Activated CD8-positive, alpha-beta memory T cell treated with anti-CD3 and anti-CD28 coated beads, Interleukin-2, amount 50 U/mL, for 48 hours (primary cell): Measurements from ENCODE around the gene CCDC15.

Experiments used
- DNase-seq: peaks from one replicate; pipeline ENCODE4 v3.0.0-alpha.2; 2020

Gene CCDC15, protein sequence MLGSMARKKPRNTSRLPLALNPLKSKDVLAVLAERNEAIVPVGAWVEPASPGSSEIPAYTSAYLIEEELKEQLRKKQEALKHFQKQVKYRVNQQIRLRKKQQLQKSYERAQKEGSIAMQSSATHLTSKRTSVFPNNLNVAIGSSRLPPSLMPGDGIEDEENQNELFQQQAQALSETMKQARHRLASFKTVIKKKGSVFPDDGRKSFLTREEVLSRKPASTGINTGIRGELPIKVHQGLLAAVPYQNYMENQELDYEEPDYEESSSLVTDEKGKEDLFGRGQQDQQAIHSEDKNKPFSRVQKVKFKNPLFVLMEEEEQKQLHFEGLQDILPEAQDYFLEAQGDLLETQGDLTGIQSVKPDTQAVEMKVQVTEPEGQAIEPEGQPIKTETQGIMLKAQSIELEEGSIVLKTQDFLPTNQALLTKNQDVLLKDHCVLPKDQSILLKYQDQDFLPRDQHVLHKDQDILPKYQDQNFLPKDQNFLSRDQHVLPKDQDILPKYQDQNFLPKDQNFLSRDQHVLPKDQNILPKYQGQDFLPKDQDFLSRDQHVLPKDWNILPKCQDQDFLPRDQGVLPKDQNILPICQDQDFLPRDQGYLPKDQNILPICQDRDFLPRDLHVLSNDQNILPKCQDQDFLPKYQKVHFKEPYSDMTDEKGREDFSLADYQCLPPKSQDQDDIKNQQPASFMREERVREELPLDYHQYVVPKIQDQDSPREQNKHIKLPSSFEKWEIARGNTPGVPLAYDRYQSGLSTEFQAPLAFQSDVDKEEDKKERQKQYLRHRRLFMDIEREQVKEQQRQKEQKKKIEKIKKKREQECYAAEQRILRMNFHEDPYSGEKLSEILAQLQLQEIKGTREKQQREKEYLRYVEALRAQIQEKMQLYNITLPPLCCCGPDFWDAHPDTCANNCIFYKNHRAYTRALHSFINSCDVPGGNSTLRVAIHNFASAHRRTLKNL

DNA sequence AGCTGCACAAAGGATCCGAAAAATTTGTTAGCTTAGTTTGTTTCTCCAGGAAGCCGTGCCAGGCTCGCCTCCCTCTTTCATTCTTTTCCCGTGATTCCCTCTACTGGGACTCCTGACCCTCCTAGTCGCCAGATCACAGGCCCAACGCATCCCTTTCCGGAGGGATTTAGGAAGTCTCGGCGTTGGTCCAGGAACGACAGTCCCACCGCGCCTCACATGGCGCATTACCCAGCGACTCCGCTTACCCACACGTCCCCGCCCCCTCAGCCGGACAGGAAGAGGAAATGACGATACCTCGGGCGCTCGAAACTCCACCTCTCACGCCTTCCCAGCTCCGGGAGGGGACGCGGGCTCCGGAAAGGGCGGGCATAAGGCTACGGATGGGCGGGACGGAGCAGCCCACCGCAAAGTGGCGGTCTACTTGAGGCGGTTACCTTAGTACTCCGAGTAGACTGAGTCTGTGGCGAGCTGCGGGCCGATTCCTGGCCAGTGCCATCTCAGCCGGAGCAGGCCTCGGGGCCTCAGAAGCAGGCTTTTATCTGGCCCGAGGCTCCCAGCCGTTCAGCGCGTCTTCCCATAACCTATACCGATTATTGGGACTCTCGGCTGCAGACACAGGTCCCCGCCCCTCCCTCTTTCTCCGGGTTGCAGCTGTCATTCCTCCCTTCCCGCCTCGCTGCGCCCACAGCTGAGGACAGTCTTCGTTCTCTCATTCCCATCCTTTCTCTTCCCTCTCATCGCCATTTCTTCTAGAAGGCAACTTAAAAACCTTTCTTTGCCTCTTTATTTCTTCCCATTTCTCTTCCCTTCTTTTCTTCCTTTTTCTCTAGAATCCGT, at the start of gene CCDC15:
Gene CCDC15, plus strand, starts transcription at position 450 of the 837 bp plus-strand sequence. CDS start 531 bp downstream, outside the sequence.
- peak; percentile 95 for DNase-seq

DNA sequence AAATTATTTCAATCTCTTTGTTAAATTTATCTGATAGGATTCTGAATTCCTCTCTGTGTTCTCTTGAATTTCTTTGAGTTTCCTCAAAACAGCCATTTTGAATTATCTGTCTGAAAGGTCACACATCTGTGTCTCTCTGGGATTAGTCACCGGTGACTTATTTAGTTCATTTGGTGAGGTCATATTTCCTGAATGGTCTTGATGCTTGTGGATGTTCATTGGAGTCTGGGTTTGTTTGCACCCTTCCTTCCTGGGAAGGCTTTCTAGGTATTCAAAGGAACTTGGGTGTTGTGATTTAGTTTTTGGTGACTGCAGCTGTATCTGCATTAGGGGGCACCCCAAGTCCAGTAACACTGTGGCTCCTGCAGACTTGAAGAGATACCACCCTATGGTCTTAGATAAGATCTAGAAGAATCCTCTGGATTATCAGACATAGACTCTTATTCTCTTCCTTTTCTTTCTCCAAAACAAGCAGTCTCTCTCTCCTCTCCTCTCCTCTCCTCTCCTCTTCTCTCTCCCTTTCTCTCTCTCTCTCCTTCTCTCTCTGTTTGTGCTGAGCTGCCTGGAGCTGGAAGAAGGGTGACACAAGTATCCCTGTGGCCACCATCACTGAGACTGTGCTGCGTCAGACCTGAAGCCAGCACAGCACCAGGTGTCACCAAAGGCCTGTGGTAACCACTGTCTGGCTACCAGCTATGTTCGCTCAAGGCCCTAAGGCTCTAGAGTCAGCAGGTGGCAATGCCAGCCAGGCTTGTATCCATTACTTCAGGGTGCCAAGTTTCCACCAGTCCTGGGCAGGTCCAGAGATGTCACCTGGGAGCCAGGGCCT, 38.2 kb upstream of the CCDC15 start:
- no peak for DNase-seq

DNA sequence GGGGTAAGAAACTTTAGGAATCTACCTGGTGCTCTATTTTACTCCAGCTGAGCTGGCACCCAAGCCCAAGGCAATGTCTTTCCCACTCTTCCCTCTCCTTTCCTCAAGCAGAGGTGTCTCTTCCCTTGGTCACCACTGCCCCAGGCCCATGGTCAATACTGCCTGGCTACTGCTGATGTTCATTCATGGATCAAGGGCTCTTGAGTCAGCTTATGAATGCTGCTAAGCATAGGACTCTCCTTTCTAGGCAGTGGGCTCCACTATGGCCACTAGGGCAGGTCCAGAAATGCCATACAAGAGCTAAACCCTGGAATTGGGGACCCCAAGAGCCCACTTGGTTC, 37.7 kb upstream of the CCDC15 start:
- no peak for DNase-seq

DNA sequence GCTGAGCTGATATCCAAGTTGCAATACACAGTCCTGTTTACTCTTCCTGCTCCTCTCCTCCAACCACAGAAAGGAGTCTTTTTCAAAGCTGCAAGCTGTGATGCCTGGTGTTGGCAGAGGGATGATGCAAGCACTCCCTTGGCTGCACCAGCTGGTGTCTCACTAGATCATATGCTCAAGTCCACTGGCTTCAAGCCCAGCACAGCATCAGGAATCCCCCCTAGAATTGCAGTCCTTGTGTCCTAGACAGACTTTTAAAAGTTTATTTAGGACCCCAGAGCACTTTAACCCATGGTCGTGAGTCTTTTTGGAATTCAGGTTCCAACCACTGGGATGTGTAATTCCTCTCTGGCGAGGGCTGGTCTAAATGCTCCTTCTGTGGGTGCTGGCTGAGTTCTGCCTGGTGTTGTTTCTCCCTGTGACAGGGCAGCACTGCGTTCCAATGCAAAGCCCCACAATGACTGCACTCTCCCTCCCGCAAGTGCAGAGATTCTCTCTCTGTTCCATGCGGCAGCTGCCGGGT, 36.8 kb upstream of the CCDC15 start:
- no peak for DNase-seq

DNA sequence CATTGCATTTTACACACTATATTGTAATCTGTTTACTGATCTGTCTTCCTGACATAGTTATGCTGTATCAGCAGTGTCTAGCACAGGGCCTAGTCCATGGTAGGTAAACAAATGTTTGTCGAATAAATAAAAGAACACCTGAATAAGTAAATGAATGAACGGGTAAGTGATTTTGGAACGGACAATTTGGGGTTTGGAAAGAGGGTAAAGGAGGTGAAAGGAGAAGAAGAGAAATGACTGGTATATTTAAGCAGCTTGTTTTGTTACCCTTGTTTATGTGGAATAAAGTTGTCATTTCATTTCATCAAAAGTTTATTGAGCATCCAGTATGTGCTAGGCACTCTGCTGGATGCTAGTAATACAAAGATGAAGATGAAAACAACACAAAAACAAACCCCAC, 35.1 kb upstream of the CCDC15 start, which contains the start of gene HEPN1:
Gene HEPN1, plus strand, starts transcription at position 301 of the 400 bp plus-strand sequence.
- DNase-seq = no peak

DNA sequence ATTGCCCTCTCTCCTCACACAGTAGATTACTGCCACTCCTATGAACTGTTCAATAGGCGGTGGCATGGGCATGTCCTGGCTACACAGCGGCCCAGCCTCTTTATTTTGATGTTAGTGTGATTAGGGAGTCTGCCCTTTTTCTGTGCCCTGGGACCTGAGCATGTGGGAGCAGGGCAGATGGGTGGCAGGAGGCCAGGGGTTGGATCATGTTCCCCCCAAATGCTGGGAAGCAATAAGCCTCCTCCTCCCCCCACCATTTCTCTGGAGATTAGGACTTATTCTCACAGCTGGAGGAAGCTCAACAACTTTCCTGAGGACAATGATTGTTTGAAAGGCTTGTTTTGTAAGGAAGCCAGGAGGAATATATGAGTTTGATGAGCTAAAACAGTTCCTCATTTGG, 34.1 kb upstream of the CCDC15 start:
- DNase-seq = no peak

DNA sequence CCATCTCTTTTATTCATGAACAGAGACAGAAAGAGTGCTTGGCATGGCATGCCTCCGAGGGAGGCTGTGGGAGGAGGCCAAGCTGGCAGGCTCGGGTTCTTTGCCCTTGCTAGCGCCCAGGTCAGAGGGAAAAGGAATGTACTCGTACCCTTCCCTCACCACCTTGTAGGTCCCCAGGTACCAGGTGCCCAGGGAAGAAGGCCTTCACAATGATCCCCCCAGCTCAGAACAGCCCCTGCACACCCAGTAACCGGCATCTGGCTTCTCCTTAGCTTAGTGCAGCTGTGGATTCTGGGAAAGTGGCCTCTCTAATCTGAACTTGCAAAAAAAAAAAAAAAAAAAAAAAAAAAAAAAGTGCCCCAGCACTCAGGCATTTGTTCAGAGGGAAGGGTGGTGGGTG, 33.6 kb upstream of the CCDC15 start:
- DNase-seq = no peak

DNA sequence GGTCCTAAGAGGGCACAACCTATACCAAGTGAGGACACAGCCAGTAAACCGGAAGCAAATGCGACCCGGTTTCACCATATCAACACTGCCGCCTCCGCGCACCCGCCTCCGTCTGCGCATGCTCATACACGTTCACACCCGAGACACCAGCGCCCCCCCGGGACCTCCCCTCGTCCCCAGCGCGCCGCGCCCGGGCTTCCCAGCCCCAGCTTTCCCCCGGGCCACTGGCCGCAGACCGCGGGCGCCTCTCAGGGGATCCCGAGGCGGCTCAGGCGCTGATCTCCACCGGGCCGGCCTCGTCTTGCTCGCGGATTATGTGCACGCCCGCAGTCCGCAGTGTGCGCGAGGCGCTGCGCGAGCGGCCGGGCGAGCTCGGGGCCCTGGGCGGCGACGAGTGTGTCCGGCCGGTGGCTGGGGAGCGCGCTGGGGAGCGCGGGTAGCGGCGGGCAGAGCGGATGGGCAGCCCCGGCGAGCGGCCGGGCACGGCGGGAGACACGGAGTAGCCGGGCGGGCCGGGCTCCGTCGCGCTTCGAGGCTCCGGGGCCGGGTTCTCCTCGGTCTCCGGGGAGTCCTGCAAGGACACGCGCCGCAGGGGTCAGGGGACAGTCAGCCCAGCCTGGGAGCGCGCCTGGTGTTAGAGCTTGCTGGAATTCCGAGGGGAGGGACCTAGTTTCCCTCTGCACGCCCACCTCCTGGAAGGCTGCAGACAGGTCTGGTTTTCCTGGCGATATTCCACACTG, 33.0 kb upstream of the CCDC15 start:
- peak; percentile 88 for DNase-seq

DNA sequence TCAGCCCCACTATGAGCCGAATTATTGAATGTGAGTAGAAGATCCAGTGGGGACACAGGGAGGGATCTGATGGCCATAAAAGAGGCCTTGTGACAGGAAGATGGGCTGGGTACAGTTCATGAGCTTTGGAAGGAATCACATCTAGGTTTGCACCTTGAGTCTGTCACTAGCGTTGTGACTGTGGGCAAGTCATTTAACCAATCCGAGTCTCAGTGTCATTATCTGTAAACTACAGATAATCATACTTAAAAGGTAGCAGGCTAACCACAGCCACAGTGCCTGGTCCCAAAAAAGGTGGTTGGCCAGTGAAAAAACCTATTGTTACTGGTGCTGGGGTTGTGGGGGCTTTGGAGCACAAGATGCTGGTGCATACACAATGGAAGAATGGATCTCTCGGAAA, 31.2 kb upstream of the CCDC15 start:
- no peak for DNase-seq

DNA sequence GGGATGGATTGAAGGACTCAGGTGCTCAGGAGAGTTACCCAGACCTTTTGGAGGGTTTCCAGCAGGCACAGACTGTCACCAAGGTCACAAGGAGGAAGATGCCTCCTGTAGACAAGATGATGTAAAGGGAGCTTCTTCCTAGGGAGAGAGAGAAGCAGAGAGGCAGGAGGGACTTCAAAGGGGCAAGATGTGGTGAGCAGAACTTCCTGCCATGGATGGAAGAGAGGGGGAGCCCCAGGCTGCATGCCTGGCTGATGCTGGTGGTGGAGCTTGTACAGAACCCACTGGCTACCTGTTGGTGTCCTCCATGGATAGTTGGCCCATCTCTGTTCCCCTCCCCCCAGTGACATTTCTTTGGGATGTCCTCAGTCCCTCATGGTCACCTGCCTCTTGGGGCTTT, 30.7 kb upstream of the CCDC15 start:
- DNase-seq = no peak

DNA sequence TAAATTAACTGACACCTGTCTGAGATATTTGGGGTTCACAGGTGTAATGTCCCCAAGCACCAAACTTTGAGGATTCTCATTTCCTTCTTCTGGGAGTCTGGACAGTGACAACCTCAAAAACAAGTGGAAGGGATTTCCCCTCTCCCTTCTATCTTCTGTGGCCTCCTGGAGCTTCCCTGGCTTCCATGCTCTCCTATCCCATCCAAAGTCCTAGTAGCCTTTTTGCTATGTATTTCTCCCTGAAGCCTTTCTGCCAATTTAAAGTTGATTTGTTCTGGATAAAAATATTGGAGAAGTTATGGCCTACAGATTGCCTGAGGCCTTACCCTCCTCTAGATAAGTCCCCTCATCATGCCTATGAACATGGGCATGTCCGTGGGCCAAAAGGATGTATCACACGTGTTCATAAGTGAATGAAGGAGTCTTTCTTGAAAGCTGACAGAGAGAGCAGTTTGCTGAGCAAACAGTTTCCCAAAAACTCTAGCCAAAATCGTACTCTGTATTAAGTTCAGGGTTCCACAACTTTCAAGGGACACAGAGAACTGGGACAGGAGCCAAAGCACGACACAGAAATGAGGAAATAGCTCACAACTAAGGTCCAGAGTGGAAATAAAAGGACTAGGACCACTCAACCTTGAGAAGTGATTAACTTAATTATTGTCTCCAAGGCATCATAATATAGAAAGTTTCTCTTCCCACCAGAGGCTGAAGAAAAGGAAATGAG, 24.9 kb upstream of the CCDC15 start:
- no peak for DNase-seq

DNA sequence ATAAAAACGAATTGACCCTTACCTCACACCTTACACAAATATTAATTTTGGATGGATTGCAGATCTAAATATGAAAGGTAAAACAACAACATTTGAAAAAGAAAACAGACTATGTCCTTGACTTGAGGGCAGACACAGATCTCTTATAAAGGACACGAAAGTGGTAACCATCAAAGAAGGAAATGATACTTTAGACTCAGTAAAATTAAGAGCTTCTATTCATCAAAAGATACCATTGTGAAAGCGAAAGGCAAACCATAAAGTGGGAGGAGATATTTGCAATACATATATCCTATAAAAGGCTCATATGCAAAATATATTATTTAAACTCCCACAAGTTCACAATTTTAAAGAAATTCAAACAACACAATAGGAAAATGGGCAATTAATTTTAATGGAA, 23.2 kb upstream of the CCDC15 start:
- DNase-seq = no peak

DNA sequence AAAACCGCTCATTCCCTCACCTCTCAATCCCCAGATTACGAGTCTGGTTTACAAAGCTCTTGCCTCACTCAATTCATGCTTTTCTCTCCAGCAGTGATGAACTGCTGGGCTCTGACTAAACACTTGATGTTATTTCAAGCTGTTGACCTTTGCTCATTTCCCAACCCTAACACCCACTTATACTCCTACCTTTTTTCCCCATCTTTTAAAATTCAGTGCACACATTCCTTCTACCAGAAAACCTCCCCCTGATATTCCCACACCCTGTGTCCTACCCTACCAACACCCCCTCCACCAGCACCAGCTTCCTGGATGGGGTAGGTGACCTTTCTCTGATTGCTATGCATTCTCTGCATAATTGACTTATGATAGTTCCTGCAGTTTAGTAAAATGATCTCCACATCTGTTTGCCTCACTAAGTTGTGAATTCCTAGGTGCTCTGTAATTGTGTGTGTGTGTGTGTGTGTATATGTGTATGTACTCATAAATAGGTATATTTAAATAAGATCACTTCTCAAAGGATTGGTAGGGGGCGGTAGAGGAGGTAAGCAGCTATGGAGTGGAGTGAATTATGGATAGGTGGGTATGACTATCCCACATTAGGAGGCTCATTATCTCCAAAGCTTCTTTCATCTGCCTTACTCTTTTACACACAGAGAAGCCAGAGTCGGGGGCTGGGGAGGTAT, 19.0 kb upstream of the CCDC15 start:
- DNase-seq = no peak

DNA sequence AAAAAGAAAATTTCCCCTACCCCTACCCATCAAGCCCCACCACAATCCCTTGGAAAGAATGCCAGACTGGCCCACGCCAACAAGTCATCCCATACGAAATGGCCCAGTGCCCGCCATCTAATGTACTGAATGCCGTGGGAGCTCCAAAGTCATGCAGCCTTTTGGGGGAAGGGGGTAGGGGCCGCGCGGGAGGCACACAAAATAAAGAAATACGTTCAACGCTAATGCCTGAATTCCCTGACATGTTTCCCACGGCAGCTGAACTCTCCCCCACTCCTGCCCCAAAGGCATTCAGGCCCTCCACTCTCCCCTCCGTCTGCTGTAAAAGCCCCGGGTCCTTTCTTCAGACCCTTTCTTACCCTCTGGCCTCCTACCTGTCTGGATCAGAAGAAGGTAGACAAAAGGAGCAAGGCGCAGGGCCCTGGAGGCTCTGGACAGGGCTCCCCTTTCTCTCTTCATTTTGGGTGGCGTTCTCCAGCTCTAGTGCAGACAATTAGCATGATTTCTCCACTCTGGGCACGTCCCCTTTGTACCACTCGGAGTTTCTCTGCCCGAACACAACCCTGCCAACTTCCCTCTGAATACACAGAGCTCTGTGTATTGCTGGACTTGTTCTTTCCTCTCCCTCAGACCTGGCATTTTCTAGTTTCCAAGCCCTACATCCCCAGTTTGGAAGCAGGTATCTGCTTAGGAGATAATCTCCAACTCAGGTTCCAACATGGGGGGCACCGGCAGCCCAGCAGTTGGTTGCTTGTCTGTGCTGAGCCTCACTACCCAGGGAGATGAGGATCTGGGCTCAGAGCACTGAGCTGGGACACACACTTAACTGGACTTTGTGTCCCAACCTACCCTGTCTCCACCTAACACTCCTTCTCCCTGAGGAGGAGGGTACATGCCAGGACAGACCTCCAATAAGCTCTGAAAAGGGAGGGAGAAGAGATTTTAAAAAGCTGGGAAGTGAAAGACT, 18.2 kb upstream of the CCDC15 start, which contains the start of gene HEPACAM:
Gene HEPACAM, minus strand, starts transcription at position 500 of the 967 bp plus-strand sequence. Its CDS starts 41 bp downstream, at position 459.
- no peak for DNase-seq

DNA sequence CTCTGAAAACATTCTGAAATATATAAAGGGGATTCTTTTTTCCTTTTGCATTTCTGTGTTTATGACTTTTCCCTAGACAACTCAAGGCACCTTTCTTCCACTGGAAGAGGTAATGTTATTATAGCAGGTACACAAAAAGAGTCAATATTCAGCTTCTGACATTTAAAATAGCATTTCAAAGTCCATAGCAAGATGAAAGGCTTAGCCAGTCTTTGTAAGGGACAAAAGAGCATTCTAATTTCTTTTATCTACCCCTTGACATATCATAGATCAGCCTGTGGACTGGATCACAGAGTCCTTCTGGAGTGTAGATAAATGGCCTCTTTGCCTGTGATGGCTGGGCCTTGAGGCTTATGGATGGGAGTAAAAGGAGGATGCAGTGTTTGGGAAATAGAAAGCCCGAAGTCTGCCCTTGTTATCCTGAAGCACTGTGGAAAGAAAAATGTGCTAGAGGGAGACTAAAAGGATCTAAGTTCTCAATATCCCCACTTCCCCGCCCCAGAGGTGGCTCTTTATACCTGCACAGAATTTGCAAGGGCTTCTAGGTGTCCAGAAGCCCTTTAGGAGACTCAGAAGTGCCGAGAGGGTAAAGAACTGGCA, 16.6 kb upstream of the CCDC15 start:
- no peak for DNase-seq

DNA sequence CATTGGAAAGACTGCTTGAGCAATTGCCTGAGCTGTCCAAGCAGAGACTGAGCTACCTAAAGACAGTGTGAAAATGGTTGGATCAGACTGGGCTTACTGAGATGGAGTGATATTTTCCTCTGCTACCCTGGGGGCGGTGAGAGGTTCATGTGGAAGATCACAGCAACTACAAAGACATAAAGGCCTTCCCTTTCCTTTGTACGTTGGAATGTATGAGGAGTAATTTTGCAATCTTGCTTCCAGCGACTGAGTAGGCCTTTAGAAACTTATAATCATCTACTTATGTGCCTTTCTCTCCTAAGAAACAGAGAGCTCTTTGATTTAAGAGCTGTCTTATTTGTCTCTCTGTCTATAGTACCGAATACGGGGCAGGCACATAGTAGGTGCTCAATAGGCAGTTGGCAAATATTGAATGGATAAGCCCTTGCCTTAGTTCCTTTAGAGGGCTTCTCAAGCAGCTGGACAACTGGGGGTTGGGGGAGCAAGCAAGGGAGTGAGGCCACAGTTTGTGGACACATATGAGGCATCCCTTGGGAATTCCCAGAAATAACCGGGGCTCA, 15.7 kb upstream of the CCDC15 start:
- DNase-seq = no peak

DNA sequence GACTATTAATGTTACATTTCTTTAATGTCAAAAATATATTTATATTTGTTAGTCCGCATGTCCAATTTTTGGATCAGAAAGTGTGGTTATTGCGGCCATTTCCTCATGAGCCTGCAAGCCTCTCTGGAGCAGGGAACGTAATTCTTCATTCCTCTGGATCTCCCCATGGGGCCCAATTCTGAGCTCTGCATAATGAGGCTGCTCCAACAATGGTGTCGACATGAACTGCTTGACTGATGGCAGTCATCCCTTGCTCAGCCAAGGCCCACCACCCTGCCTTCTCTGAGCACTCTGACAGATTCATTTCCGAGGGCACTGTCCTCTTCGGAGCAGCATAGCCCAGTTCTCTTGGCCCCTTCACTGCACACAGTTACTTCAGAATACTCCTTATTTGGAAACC, 15.0 kb upstream of the CCDC15 start:
- DNase-seq = no peak

DNA sequence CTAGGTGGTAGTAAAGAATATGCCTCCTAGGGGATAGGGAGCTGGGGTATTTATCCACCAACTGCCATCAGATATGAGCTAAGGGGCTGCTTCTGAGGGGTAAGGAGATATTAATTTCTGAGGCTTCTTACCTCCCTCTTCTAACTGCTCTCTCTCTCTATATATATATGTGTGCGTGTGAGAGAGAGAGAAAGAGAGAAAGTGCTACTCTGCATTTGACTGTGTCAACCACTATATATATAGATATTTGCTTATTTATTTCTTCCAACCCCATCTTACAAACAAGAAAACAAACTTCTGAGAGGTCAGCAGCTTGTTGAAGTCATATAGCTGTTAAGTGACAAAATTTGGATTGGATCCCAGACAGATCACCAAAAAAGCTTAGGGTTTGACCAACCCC, 12.3 kb upstream of the CCDC15 start:
- no peak for DNase-seq
